Liver (tissue), 3 donors: ENCODE measurements around the gene TRAPPC2L.

Experiments
- EGR1 ChIP-seq, 2 donors: IDR thresholded peaks; 2 replicates each; pipeline ENCODE4 v1.6.1; 2016 to 2018; ENCODE audit warnings: antibody characterized with exemption in 2 of 2, low read depth in 2 of 2
- GABPA ChIP-seq, 2 donors: IDR thresholded peaks in 1 of 2; conservative IDR thresholded peaks in 1 of 2; 2 replicates each; pipeline ENCODE4 v1.6.1; 2016; ENCODE audit warnings: antibody characterized with exemption in 2 of 2, mild to moderate bottlenecking in 1 of 2, moderate library complexity in 1 of 2
- JUND ChIP-seq, 2 donors: IDR thresholded peaks; 2 replicates each; pipeline ENCODE4 v1.6.1; 2016; ENCODE audit warnings: antibody characterized with exemption in 2 of 2
- NR2F2 ChIP-seq: IDR thresholded peaks from 2 replicates; pipeline ENCODE4 v1.6.1; 2016; ENCODE audit warnings: antibody characterized with exemption
- RAD21 ChIP-seq, 2 donors: IDR thresholded peaks; 2 replicates each; pipeline ENCODE4 v1.6.1; 2016; ENCODE audit warnings: antibody characterized with exemption in 2 of 2, mild to moderate bottlenecking in 2 of 2
- SP1 ChIP-seq: IDR thresholded peaks from 2 replicates; pipeline ENCODE4 v1.6.1; 2018; ENCODE audit warnings: antibody characterized with exemption, mild to moderate bottlenecking
- TAF1 ChIP-seq: conservative IDR thresholded peaks from 2 replicates; pipeline ENCODE4 v1.6.1; 2016; ENCODE audit warnings: antibody characterized with exemption, mild to moderate bottlenecking
- TF ChIP-seq, protein P1 (sequence below): fragments of 150-350 bp; IDR thresholded peaks from 2 replicates; pipeline ENCODE4 v1.5.1; 2017; ENCODE audit warnings: improper control_type of control experiment, low read depth, low read length; ENCODE audit not compliant: missing input control
- TF ChIP-seq, protein P2 (sequence below): IDR thresholded peaks from 2 replicates; pipeline ENCODE4 v1.6.1; 2016; ENCODE audit warnings: antibody characterized with exemption, mild to moderate bottlenecking
- TF ChIP-seq, protein P3 (sequence below): IDR thresholded peaks from 2 replicates; pipeline ENCODE4 v1.6.1; 2016; ENCODE audit warnings: antibody characterized with exemption
- donor health status: healthy.
- donor health status: healthy.

DNA sequence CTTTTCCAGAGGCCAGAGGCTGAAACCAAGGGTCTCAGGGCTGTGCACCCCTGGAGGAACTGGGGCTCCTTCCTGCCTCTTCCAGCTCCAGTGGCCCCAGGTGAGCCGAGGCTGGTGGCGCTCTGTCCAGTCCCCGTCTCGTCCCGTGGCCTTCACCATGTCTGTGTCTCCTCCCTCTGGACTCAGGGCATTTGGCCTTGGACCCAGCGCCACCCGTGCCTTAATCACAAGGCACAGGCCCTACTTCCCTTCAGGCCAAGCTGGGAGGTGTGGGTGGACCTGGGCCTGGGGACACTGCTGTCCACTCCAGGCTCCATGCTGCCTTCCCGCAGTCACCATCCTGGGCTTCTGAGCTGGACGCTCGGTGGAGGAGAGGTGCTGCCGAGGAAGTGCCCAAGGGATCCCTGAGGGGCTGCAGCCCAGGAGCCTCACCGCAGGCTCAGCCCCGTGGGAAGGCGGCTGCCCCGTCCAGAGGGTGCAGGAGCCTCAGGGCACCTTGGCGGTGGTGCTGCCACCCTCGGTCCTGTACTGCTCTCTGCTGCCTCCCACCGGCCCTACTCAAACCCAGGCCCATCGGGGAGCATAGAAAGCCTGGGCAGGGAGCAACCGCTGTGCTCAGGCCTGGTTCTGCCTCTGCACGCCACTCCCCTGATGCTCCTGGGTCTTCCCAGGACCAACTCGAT is 35.6 kb upstream of the TRAPPC2L start:
- TF ChIP-seq, protein P1, sequence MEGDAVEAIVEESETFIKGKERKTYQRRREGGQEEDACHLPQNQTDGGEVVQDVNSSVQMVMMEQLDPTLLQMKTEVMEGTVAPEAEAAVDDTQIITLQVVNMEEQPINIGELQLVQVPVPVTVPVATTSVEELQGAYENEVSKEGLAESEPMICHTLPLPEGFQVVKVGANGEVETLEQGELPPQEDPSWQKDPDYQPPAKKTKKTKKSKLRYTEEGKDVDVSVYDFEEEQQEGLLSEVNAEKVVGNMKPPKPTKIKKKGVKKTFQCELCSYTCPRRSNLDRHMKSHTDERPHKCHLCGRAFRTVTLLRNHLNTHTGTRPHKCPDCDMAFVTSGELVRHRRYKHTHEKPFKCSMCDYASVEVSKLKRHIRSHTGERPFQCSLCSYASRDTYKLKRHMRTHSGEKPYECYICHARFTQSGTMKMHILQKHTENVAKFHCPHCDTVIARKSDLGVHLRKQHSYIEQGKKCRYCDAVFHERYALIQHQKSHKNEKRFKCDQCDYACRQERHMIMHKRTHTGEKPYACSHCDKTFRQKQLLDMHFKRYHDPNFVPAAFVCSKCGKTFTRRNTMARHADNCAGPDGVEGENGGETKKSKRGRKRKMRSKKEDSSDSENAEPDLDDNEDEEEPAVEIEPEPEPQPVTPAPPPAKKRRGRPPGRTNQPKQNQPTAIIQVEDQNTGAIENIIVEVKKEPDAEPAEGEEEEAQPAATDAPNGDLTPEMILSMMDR: no peak
- TF ChIP-seq, protein P2, sequence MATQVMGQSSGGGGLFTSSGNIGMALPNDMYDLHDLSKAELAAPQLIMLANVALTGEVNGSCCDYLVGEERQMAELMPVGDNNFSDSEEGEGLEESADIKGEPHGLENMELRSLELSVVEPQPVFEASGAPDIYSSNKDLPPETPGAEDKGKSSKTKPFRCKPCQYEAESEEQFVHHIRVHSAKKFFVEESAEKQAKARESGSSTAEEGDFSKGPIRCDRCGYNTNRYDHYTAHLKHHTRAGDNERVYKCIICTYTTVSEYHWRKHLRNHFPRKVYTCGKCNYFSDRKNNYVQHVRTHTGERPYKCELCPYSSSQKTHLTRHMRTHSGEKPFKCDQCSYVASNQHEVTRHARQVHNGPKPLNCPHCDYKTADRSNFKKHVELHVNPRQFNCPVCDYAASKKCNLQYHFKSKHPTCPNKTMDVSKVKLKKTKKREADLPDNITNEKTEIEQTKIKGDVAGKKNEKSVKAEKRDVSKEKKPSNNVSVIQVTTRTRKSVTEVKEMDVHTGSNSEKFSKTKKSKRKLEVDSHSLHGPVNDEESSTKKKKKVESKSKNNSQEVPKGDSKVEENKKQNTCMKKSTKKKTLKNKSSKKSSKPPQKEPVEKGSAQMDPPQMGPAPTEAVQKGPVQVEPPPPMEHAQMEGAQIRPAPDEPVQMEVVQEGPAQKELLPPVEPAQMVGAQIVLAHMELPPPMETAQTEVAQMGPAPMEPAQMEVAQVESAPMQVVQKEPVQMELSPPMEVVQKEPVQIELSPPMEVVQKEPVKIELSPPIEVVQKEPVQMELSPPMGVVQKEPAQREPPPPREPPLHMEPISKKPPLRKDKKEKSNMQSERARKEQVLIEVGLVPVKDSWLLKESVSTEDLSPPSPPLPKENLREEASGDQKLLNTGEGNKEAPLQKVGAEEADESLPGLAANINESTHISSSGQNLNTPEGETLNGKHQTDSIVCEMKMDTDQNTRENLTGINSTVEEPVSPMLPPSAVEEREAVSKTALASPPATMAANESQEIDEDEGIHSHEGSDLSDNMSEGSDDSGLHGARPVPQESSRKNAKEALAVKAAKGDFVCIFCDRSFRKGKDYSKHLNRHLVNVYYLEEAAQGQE: no peak
- TF ChIP-seq SP1 (no peak), RAD21 (IDR thresholded peaks at IDR 0.05) (no peak), GABPA (IDR thresholded peaks at IDR 0.05 in 1 of 2, conservative IDR thresholded peaks at IDR 0.05 in 1 of 2) (no peak), NR2F2 (no peak), TAF1 (no peak), EGR1 (IDR thresholded peaks at IDR 0.05; ENCODE audit: low read depth in 2 of 2) (no peak), JUND (IDR thresholded peaks at IDR 0.05) (no peak)
- TF ChIP-seq, protein P3, sequence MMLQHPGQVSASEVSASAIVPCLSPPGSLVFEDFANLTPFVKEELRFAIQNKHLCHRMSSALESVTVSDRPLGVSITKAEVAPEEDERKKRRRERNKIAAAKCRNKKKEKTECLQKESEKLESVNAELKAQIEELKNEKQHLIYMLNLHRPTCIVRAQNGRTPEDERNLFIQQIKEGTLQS: no peak
